BJ (cell line): Measurements from ENCODE around the gene ACCS. TPM values are rescaled to one million over a fixed set of nuclear protein-coding genes. Genes with fewer than 3 reads are reported as not detected.

Experiments
- CTCF ChIA-PET: fragments of 350-600 bp; formaldehyde crosslinking; extraction: SDS; loops from one replicate; lab custom pipeline; 2021; ENCODE audit warnings: antibody characterized with exemption, inconsistent platforms; lab: Yijun Ruan, JAX
- POLR2A ChIA-PET: fragments of 300-600 bp; sonication (Branson Sonifier 250); formaldehyde crosslinking; extraction: SDS; loops from one replicate; lab custom pipeline; 2021; ENCODE audit warnings: antibody characterized with exemption; lab: Charles Lee
- DNase-seq: peaks from one replicate; pipeline ENCODE4 v3.0.0-alpha.2; 2011; ENCODE audit warnings: low read depth
- H3K27me3 ChIP-seq: 2 replicates; pipeline ENCODE4 v1.6.0; 2011; ENCODE audit warnings: low read length; ENCODE audit not compliant: control insufficient read depth, insufficient read depth
- H3K36me3 ChIP-seq: 2 replicates; pipeline ENCODE4 v1.5.1; 2011; ENCODE audit warnings: low read length; ENCODE audit not compliant: control insufficient read depth, insufficient read depth
- H3K4me3 ChIP-seq: 2 replicates; pipeline ENCODE4 v1.5.1; 2011; ENCODE audit warnings: low read depth, mild to moderate bottlenecking, control low read depth, low read length
- CTCF ChIP-seq: IDR thresholded peaks from 2 replicates; pipeline ENCODE4 v1.5.1; 2011; ENCODE audit warnings: low read depth, mild to moderate bottlenecking, control low read depth, inconsistent platforms, low read length, moderate library complexity; ENCODE audit not compliant: insufficient read depth
- polyA plus RNA-seq: library from polyadenylated mRNA; depleted of rRNA; stranded (reverse); fragments of >200 nt; gene quantifications from 2 replicates; pipeline ENCODE4 v1.2.3, GENCODE V29; 2011

ACCS gene
- polyA plus RNA-seq, 1 experiment: 13.7 TPM

GRCh38 chr11:44067266-44067665, 1.2 kb downstream of the ACCS start:
- DNase-seq: no peak
- no peak for TF ChIP-seq CTCF
- CTCF ChIA-PET: interaction anchor here (1.7 to 2.6 kb wide), 2 partner anchors 27 to 111 kb away, joined by 5 to 18 read pairs; partner anchors contain the start of gene EXT2
- Histone ChIP-seq H3K36me3 (no peaks in the 10 kb centered on the region; the same call in 1 of the 2 replicates), H3K27me3 (no peaks in the 10 kb centered on the region), H3K4me3 (no peak overlapping the region; the same call in 1 of the 2 replicates)
- POLR2A ChIA-PET: no interaction called here

GRCh38 chr11:44068180-44068579, 2.1 kb downstream of the ACCS start:
- POLR2A ChIA-PET: interaction anchor here (0.5 kb wide), 1 partner anchor 62 kb away, joined by 3 read pairs; no protein-coding TSS in a partner anchor
- CTCF ChIA-PET: interaction anchor here (2.6 kb wide), 1 partner anchor 26 kb away, joined by 18 read pairs; the partner anchor contains the start of gene EXT2
- Histone ChIP-seq H3K36me3 (no peaks in the 10 kb centered on the region; the same call in 1 of the 2 replicates), H3K27me3 (no peaks in the 10 kb centered on the region), H3K4me3 (no peak overlapping the region)
- TF ChIP-seq CTCF: no peak
- no peak for DNase-seq

- no peaks in the 10 kb centered on the region for H3K27me3 ChIP-seq
- no peak for TF ChIP-seq CTCF
- POLR2A ChIA-PET: no interaction called here
- CTCF ChIA-PET: interaction anchor here (1.4 kb wide), 1 partner anchor 20 kb away, joined by 3 read pairs; no protein-coding TSS in a partner anchor
- DNase-seq: no peak
- no peak overlapping the region for H3K4me3 ChIP-seq
- peaks cover 2% of the 10 kb centered on the region for H3K36me3 ChIP-seq
Observed at GRCh38 chr11:44071157-44071556, 5.1 kb downstream of the ACCS start.

GRCh38 chr11:44072757-44073658, 6.9 kb downstream of the ACCS start:
- peaks cover 2% of the 10 kb centered on the region for H3K36me3 ChIP-seq
- no peak for DNase-seq
- TF ChIP-seq CTCF: no peak
- ChIA-PET CTCF (interaction anchor here (2.9 kb wide), 1 partner anchor 22 kb away, joined by 13 read pairs; the partner anchor contains the start of gene EXT2), POLR2A (no interaction called here)
- H3K4me3 ChIP-seq: no peak overlapping the region
- no peaks in the 10 kb centered on the region for H3K27me3 ChIP-seq

- no peak for TF ChIP-seq CTCF
- Histone ChIP-seq H3K36me3 (peaks cover 2% of the 10 kb centered on the region), H3K27me3 (no peaks in the 10 kb centered on the region), H3K4me3 (no peak overlapping the region)
- ChIA-PET POLR2A (no interaction called here), CTCF (interaction anchor here (2.3 kb wide), 1 partner anchor 16 kb away, joined by 10 read pairs; the partner anchor contains the start of gene EXT2)
- no peak for DNase-seq
Observed at GRCh38 chr11:44078794-44079193, 12.7 kb downstream of the ACCS start.
